ENCODE data around the gene NUCB2. TPM values are rescaled to one million over a fixed set of nuclear protein-coding genes. Genes with fewer than 3 reads are reported as not detected.

NUCB2 gene
- total and polyA plus RNA-seq, 2 of the 8 experiments (the other 6 are each of a cell fraction or from before 2014, with no cell fraction given) = 9.0 to 34.2 TPM

GRCh38 chr11:17273211-17273610 lies 3.3 kb upstream of the NUCB2 start:
- no peak overlapping the region for H3K56ac ChIP-seq (replicated peaks; ENCODE audit: insufficient read length, low read depth, low read length)
- H4K20me1 ChIP-seq (replicated peaks in 1 of 2; ENCODE audit: control insufficient read depth in 1 of 2, insufficient read depth in 2 of 2, low read length in 2 of 2) = peaks cover 0 to 2% of the 10 kb centered on the region in 2 experiments
- H3K4me2 ChIP-seq (ENCODE audit: insufficient read depth in 1 of 2, low read depth in 2 of 2, low read length in 2 of 2) = no peak overlapping the region
- H2AFZ ChIP-seq (ENCODE audit: low read length) = no peak overlapping the region
- no peak overlapping the region for H4K91ac ChIP-seq (replicated peaks; ENCODE audit: insufficient read length, low read length)
- no peak overlapping the region for H3K23ac ChIP-seq (ENCODE audit: insufficient read length)
- H3K79me1 ChIP-seq (ENCODE audit: low read depth, low read length) = no peaks in the 10 kb centered on the region
- no peak overlapping the region for H3K14ac ChIP-seq (ENCODE audit: insufficient read length)
- no peak overlapping the region for H2BK12ac ChIP-seq (ENCODE audit: low read depth, low read length)
- H2AK5ac ChIP-seq (ENCODE audit: low read depth, low read length) = no peak overlapping the region
- H3K18ac ChIP-seq (ENCODE audit: extremely low read depth, low read length) = no peak overlapping the region
- no peak overlapping the region for H3K4ac ChIP-seq (replicated peaks; ENCODE audit: insufficient read length, low read depth, low read length)
- DNase-seq (ENCODE audit: low read depth in 1 of 2, low spot score in 2 of 2) = no peak
- no peak overlapping the region for H4K8ac ChIP-seq (ENCODE audit: extremely low read depth, insufficient read depth, low read length)
- ChIA-PET CTCF (ENCODE audit: partially characterized antibody) (interaction anchor here (1.3 to 1.5 kb wide), 2 partner anchors 11 to 102 kb away, joined by 3 to 4 read pairs; no protein-coding TSS in a partner anchor), POLR2A (ENCODE audit: partially characterized antibody) (interaction anchor here (0.5 to 0.9 kb wide), 2 partner anchors 9 to 189 kb away, joined by 3 read pairs; no protein-coding TSS in a partner anchor)
- H3K9me3 ChIP-seq (ENCODE audit: insufficient read depth in 2 of 2, low read depth in 1 of 2, low read length in 1 of 2) = no peaks in the 10 kb centered on the region
- no peak overlapping the region for H3K9ac ChIP-seq (replicated peaks in 1 of 4; ENCODE audit: extremely low read depth in 1 of 4, low read depth in 3 of 4, low read length in 3 of 4)
- H2BK20ac ChIP-seq (ENCODE audit: low read length) = no peak overlapping the region
- no peak overlapping the region for H2BK5ac ChIP-seq (ENCODE audit: low read depth, low read length)
- H4K5ac ChIP-seq (ENCODE audit: insufficient read length, low read depth, low read length) = no peak overlapping the region
- FAIRE-seq = no peak
- no peak for TF ChIP-seq RXRA (IDR thresholded peaks at IDR 0.05; ENCODE audit: insufficient read depth, low read depth, low read length)
- TF ChIP-seq KDM5A (IDR thresholded peaks at IDR 0.05; ENCODE audit: low read length) = no peak
- no peak for TF ChIP-seq POLR2A (IDR thresholded peaks at IDR 0.05; ENCODE audit: control extremely low read depth in 1 of 2, low read depth in 2 of 2, low read length in 2 of 2)
- no peak for TF ChIP-seq BACH1 (IDR thresholded peaks at IDR 0.05; ENCODE audit: low read length)
- TF ChIP-seq FOSL1 (IDR thresholded peaks at IDR 0.05; ENCODE audit: insufficient read depth, low read depth, low read length) = no peak
- TF ChIP-seq SP1 (IDR thresholded peaks at IDR 0.05; ENCODE audit: low read depth, low read length) = no peak
- no peak for TF ChIP-seq JUN (IDR thresholded peaks at IDR 0.05; ENCODE audit: low read depth, low read length)
- TF ChIP-seq KDM4A (IDR thresholded peaks at IDR 0.05; ENCODE audit: low read depth, low read length, severe bottlenecking) = no peak
- TF ChIP-seq POLR2AphosphoS5 (IDR thresholded peaks at IDR 0.05; ENCODE audit: low read depth, low read length) = no peak
- no peak for TF ChIP-seq TAF1 (IDR thresholded peaks at IDR 0.05; ENCODE audit: low read depth, low read length)
- TF ChIP-seq RBBP5 (IDR thresholded peaks at IDR 0.05; ENCODE audit: borderline replicate concordance, low read depth, low read length) = no peak
- no peak for TF ChIP-seq SP4 (IDR thresholded peaks at IDR 0.05; ENCODE audit: low read length)
- no peak for TF ChIP-seq CEBPB (IDR thresholded peaks at IDR 0.05; ENCODE audit: low read depth, low read length)
- TF ChIP-seq BRCA1 (IDR thresholded peaks at IDR 0.05; ENCODE audit: low read depth, low read length) = no peak
- no peak for TF ChIP-seq BCL11A (IDR thresholded peaks at IDR 0.05; ENCODE audit: low read depth in 2 of 2, low read length in 2 of 2)
- H3K79me2 ChIP-seq (ENCODE audit: control insufficient read depth in 1 of 2, insufficient read depth in 2 of 2, low read length in 2 of 2) = no peaks in the 10 kb centered on the region
- H3K4me3 ChIP-seq (ENCODE audit: extremely low read depth in 1 of 4, insufficient read depth in 2 of 4, low read depth in 3 of 4, low read length in 4 of 4) = no peak overlapping the region
- H2BK15ac ChIP-seq (ENCODE audit: low read length) = no peak overlapping the region
- H3K36me3 ChIP-seq (ENCODE audit: control insufficient read depth in 2 of 4, insufficient read depth in 4 of 4, low read length in 3 of 4) = no peaks in the 10 kb centered on the region
- H3K4me1 ChIP-seq (replicated peaks in 1 of 4; ENCODE audit: control insufficient read depth in 3 of 4, insufficient read depth in 4 of 4, low read length in 3 of 4) = peaks cover 0 to 4% (median 1%) of the 10 kb centered on the region in 4 experiments; a peak in 2 of 7 replicates
- H3K27ac ChIP-seq (ENCODE audit: low read depth, low read length) = no peak overlapping the region
- no peak overlapping the region for H2BK120ac ChIP-seq (replicated peaks; ENCODE audit: low read depth, low read length)
- H3K23me2 ChIP-seq (ENCODE audit: low read depth, low read length) = peaks cover 15% of the 10 kb centered on the region
- WGBS, 2 experiments (ENCODE audit: extremely low coverage in 1 of 2, insufficient coverage in 1 of 2, insufficient read length in 1 of 2, insufficient replicate concordance in 2 of 2, low coverage in 1 of 2, low lambda C conversion rate in 2 of 2, missing lambda C conversion rate in 1 of 2) = 88% methylated on average over 5 of the region's 6 CpGs; no CpG with 5 or more reads in 1 of the 2 experiments
- peaks cover 0 to 11% (median 0%) of the 10 kb centered on the region in 4 experiments; a peak in 2 of 7 replicates for H3K27me3 ChIP-seq (replicated peaks in 1 of 4; ENCODE audit: control insufficient read depth in 3 of 4, extremely low read depth in 1 of 4, insufficient read depth in 3 of 4, low read length in 3 of 4)

All from H1 (cell line).